ENCODE results near the gene NDUFA13. TPM values are rescaled to one million over a fixed set of nuclear protein-coding genes. Genes with fewer than 3 reads are reported as not detected.

The NDUFA13 gene
- total RNA-seq, 1 experiment from 2014 or later = 489 TPM

DNA sequence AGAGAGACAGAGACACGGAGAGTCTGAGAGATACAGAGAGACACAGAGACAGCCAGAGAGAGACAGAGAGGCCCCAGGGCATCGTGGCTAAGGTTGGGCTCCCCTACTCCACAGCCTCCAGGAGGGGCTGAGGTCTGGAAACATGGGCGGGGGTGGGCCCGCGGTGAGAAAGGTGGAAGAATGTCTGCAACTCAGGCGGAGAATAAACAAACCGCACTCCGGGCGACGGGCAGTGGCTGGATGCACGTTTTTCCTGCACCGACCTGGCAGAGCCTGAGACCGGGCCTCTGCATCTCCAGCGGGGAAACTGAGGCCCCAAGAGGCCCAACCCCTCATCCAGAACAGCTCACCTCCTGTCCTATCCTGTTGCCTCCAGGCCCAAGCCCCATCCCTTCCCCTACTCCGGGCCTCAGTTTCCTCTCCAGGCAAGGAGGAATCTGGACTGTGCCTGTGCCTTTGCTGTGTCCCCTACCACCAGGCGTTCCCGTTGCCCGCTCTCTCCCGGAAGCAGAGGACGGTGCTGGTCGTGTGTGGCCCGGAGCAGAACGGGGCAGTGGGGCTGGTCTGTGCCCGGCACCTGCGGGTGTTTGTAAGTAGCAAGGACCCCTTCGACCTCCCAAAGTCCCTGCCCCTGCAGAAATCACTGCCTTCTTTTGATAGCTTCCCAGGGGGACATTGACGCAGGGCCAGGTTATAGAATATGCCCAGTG lies 18.7 kb downstream of the NDUFA13 start:
- DNase-seq = no peak
- Mint-ChIP-seq H3K27ac (no peak overlapping the region; a peak in 1 of 7 replicates), H3K4me3 (no peak overlapping the region), H3K4me1 (peaks cover 11 to 18% of the 10 kb centered on the region in 2 experiments), H3K36me3 (ENCODE audit: insufficient read depth in 1 of 3, low read depth in 3 of 3) (peaks cover 3 to 24% (median 12%) of the 10 kb centered on the region in 3 experiments; a peak in 6 of 7 replicates), H3K27me3 (ENCODE audit: low read depth) (peaks cover 28% of the 10 kb centered on the region), H3K9me3 (no peaks in the 10 kb centered on the region; a peak in 1 of 5 replicates)
- no CpG with 5 or more reads among the region's 27 CpGs for WGBS (ENCODE audit: extremely low coverage, insufficient read length, low lambda C conversion rate)
- no peak overlapping the region for H3K4ac ChIP-seq (ENCODE audit: low read depth, low read length)
- no peak overlapping the region for H3K56ac ChIP-seq (ENCODE audit: insufficient read length, low read depth, low read length)
- no peaks in the 10 kb centered on the region for H3K4me1 ChIP-seq (ENCODE audit: insufficient read depth, low read length)
- H3K9ac ChIP-seq (ENCODE audit: extremely low read depth, insufficient read length, low read length) = no peak overlapping the region
- H2BK5ac ChIP-seq (ENCODE audit: insufficient read length, low read length) = no peak overlapping the region
- H4K91ac ChIP-seq (ENCODE audit: insufficient read length, low read depth, low read length) = no peak overlapping the region
- H3K9me3 ChIP-seq (ENCODE audit: control insufficient read depth, low read depth, low read length) = no peaks in the 10 kb centered on the region
- H3K27ac ChIP-seq (ENCODE audit: insufficient read length, low read depth, low read length) = no peak overlapping the region
- H3K23me2 ChIP-seq (ENCODE audit: insufficient read length, low read depth, low read length, poor library complexity, severe bottlenecking) = peaks cover 9% of the 10 kb centered on the region
- H3K79me1 ChIP-seq (ENCODE audit: insufficient read depth, low read depth, low read length, poor library complexity, severe bottlenecking) = no peaks in the 10 kb centered on the region
- H4K20me1 ChIP-seq (ENCODE audit: control insufficient read depth, insufficient read depth, insufficient read length) = no peaks in the 10 kb centered on the region
- no peak overlapping the region for H2BK12ac ChIP-seq (ENCODE audit: insufficient read length, low read depth, low read length)
- H2BK20ac ChIP-seq (ENCODE audit: low read depth, low read length, poor library complexity, severe bottlenecking) = no peak overlapping the region
- H2BK120ac ChIP-seq (ENCODE audit: low read depth, low read length, poor library complexity, severe bottlenecking) = no peak overlapping the region
- no peak overlapping the region for H2AFZ ChIP-seq (ENCODE audit: low read length)
- H3K23ac ChIP-seq (ENCODE audit: insufficient read length, low read depth, low read length) = no peak overlapping the region
- TF ChIP-seq, protein P1, sequence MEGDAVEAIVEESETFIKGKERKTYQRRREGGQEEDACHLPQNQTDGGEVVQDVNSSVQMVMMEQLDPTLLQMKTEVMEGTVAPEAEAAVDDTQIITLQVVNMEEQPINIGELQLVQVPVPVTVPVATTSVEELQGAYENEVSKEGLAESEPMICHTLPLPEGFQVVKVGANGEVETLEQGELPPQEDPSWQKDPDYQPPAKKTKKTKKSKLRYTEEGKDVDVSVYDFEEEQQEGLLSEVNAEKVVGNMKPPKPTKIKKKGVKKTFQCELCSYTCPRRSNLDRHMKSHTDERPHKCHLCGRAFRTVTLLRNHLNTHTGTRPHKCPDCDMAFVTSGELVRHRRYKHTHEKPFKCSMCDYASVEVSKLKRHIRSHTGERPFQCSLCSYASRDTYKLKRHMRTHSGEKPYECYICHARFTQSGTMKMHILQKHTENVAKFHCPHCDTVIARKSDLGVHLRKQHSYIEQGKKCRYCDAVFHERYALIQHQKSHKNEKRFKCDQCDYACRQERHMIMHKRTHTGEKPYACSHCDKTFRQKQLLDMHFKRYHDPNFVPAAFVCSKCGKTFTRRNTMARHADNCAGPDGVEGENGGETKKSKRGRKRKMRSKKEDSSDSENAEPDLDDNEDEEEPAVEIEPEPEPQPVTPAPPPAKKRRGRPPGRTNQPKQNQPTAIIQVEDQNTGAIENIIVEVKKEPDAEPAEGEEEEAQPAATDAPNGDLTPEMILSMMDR (conservative IDR thresholded peaks at IDR 0.05) = no peak
- no peak overlapping the region for H4K5ac ChIP-seq (ENCODE audit: insufficient read length, low read depth, low read length)
- H3K18ac ChIP-seq (ENCODE audit: insufficient read length, low read depth, low read length) = no peak overlapping the region
- no peak overlapping the region for H2AK5ac ChIP-seq (ENCODE audit: insufficient read length, low read length)
- H3K79me2 ChIP-seq (ENCODE audit: insufficient read depth, low read length) = no peaks in the 10 kb centered on the region
- H3K4me2 ChIP-seq (ENCODE audit: insufficient read depth, insufficient read length, low read length) = no peak overlapping the region
- H3T11ph ChIP-seq (ENCODE audit: low read length) = no peak overlapping the region
- no peak overlapping the region for H3K14ac ChIP-seq (ENCODE audit: insufficient read depth, low read length)
- H2BK15ac ChIP-seq (ENCODE audit: low read depth, low read length) = no peak overlapping the region
- H4K8ac ChIP-seq (replicated peaks; ENCODE audit: insufficient read length, low read depth, low read length) = no peak overlapping the region
- H3K27me3 ChIP-seq (ENCODE audit: insufficient read depth, low read length) = peaks cover 2% of the 10 kb centered on the region; the same call in 1 of the 2 replicates

All from H9 (cell line).